Fibroblast of lung (primary cell): ENCODE results near the gene LMAN1. TPM values are rescaled to one million over a fixed set of nuclear protein-coding genes. Genes with fewer than 3 reads are reported as not detected.
A peak's percentile ranks its signal among the peaks of the same experiment; 100 is the strongest.

Experiments used
- DNase-seq, 2 donors: peaks; one replicate each; pipeline versions ENCODE4 v3.0.0 to v3.0.0-alpha.2; 2010; ENCODE audit warnings: low read depth in 2 of 2
- H2AFZ ChIP-seq: 2 replicates; pipeline ENCODE4 v1.5.1; 2012; ENCODE audit warnings: low read length, control low read depth, inconsistent platforms
- H3K27ac ChIP-seq: 2 replicates; pipeline ENCODE4 v1.5.1; 2011; ENCODE audit warnings: low read length, control low read depth; ENCODE audit not compliant: insufficient read depth
- H3K27me3 ChIP-seq: 2 replicates; pipeline ENCODE4 v1.5.1; 2011; ENCODE audit warnings: mild to moderate bottlenecking, low read length; ENCODE audit not compliant: control insufficient read depth, insufficient read depth
- H3K36me3 ChIP-seq: 2 replicates; pipeline ENCODE4 v1.5.1; 2011; ENCODE audit warnings: low read length; ENCODE audit not compliant: control insufficient read depth, insufficient read depth
- H3K4me1 ChIP-seq: 2 replicates; pipeline ENCODE4 v1.5.1; 2011; ENCODE audit warnings: low read length; ENCODE audit not compliant: control insufficient read depth, insufficient read depth; ENCODE audit errors: extremely low read depth
- H3K4me2 ChIP-seq: 2 replicates; pipeline ENCODE4 v1.5.1; 2011; ENCODE audit warnings: low read length, control low read depth; ENCODE audit not compliant: insufficient read depth; ENCODE audit errors: extremely low read depth
- H3K4me3 ChIP-seq, 4 experiments: fragments of 200-600 bp in 1 of 4; sonication (generic) in 1 of 4; replicated peaks in 1 of 4; 2 replicates each; pipeline ENCODE4 v1.5.1; 2011 to 2016; ENCODE audit warnings: low read length in 4 of 4, low read depth in 3 of 4, mild to moderate bottlenecking in 3 of 4, control low read depth in 2 of 4, inconsistent platforms in 1 of 4, mixed read lengths in 1 of 4; ENCODE audit not compliant: insufficient read depth in 1 of 4; ENCODE audit errors: control extremely low read depth in 1 of 4
- H3K79me2 ChIP-seq: 2 replicates; pipeline ENCODE4 v1.5.1; 2012; ENCODE audit warnings: mild to moderate bottlenecking, low read length, inconsistent platforms; ENCODE audit not compliant: control insufficient read depth, insufficient read depth
- H3K9ac ChIP-seq: 2 replicates; pipeline ENCODE4 v1.5.1; 2011; ENCODE audit warnings: mild to moderate bottlenecking, low read length, control low read depth; ENCODE audit not compliant: insufficient read depth
- H3K9me3 ChIP-seq: 2 replicates; pipeline ENCODE4 v1.5.1; 2012; ENCODE audit warnings: low read depth, low read length; ENCODE audit not compliant: control insufficient read depth, insufficient read depth
- H4K20me1 ChIP-seq: 2 replicates; pipeline ENCODE4 v1.5.1; 2011; ENCODE audit warnings: low read length; ENCODE audit not compliant: control insufficient read depth, insufficient read depth; ENCODE audit errors: extremely low read depth
- EZH2 ChIP-seq: IDR thresholded peaks from 2 replicates; pipeline ENCODE4 v1.5.1; 2012; ENCODE audit warnings: low read length, control low read depth, mild to moderate bottlenecking; ENCODE audit errors: missing control alignments
- polyA plus RNA-seq, 2 donors: library from polyadenylated mRNA; depleted of rRNA in 1 of 2; stranded (reverse) in 1 of 2; unstranded in 1 of 2; fragments of >200 nt; gene quantifications; 2 replicates each; pipeline ENCODE4 v1.2.1, GENCODE V29; 2011 to 2012; ENCODE audit warnings: missing spikeins in 1 of 2
- total RNA-seq: library from RNA; depleted of rRNA; stranded (reverse); fragments of >200 nt; gene quantifications from 2 replicates; pipeline ENCODE4 v1.2.1, GENCODE V29; 2014
- TF ChIP-seq, protein P1 (sequence below), 2 donors: IDR thresholded peaks in 1 of 2; conservative IDR thresholded peaks in 1 of 2; 1 replicate in 1 of 2; 2 replicates in 1 of 2; pipeline ENCODE4 v1.5.1; 2011 to 2012; ENCODE audit warnings: low read length in 2 of 2, control low read depth in 1 of 2, inconsistent platforms in 1 of 2, low read depth in 1 of 2, mild to moderate bottlenecking in 1 of 2

LMAN1 gene
- total and polyA plus RNA-seq, 2 donors (not counting 1 experiment from before 2014, with no cell fraction given) = 130 to 170 TPM

DNA sequence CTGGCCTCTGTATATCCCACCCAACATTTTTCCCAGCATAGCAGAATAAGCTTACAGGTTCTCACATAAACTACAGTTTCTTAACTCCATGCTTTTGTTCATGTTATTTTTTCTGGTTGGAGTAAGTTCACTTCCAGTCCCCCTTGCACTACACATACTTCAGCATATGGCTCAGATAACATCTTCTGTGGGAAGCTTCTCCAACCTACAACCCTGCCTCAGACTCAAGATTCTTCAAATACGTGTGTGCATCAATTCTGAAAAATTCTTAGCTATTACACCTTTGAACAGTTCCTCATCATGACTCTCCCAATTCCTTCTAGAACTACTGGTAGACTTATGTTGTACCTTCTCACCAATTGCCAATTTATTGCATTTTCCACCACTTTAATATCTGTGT is 33.1 kb downstream of the LMAN1 start:
- TF ChIP-seq, protein P1, sequence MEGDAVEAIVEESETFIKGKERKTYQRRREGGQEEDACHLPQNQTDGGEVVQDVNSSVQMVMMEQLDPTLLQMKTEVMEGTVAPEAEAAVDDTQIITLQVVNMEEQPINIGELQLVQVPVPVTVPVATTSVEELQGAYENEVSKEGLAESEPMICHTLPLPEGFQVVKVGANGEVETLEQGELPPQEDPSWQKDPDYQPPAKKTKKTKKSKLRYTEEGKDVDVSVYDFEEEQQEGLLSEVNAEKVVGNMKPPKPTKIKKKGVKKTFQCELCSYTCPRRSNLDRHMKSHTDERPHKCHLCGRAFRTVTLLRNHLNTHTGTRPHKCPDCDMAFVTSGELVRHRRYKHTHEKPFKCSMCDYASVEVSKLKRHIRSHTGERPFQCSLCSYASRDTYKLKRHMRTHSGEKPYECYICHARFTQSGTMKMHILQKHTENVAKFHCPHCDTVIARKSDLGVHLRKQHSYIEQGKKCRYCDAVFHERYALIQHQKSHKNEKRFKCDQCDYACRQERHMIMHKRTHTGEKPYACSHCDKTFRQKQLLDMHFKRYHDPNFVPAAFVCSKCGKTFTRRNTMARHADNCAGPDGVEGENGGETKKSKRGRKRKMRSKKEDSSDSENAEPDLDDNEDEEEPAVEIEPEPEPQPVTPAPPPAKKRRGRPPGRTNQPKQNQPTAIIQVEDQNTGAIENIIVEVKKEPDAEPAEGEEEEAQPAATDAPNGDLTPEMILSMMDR (conservative IDR thresholded peaks at IDR 0.05 in 1 of 2, IDR thresholded peaks at IDR 0.05 in 1 of 2; ENCODE audit: low read depth in 1 of 2, low read length in 2 of 2) = no peak
- no peak for TF ChIP-seq EZH2
- Histone ChIP-seq H3K9ac (no peak overlapping the region), H3K9me3 (no peaks in the 10 kb centered on the region), H2AFZ (no peak overlapping the region), H3K4me1 (no peaks in the 10 kb centered on the region), H3K27ac (no peak overlapping the region), H3K79me2 (no peaks in the 10 kb centered on the region), H3K4me3 (no peak overlapping the region), H3K27me3 (no peaks in the 10 kb centered on the region), H3K4me2 (no peak overlapping the region), H3K36me3 (peaks cover 2% of the 10 kb centered on the region), H4K20me1 (no peaks in the 10 kb centered on the region)
- no peak for DNase-seq

DNA sequence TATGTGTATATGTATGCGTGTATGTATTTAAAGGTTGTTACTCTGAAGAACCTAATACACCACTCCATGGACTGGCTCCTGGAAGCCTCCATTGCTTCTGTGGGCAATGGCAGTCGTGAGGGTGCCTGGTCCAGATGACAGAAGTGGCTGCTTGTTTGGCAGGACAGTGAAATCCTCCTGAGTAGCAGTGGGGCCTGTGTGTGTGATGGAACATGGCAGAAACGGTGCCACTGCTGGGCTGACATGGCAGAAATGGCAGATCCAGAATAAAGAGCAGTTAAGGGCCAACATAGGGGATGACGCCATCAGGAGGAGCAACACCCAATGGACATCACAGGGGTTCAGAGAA is 34.5 kb downstream of the LMAN1 start:
- no peak overlapping the region for H3K4me2 ChIP-seq
- peaks cover 2% of the 10 kb centered on the region for H3K36me3 ChIP-seq
- H3K9me3 ChIP-seq = no peaks in the 10 kb centered on the region
- no peak for DNase-seq
- no peak overlapping the region for H2AFZ ChIP-seq
- H3K79me2 ChIP-seq = no peaks in the 10 kb centered on the region
- H4K20me1 ChIP-seq = no peaks in the 10 kb centered on the region
- no peak overlapping the region for H3K27ac ChIP-seq
- H3K27me3 ChIP-seq = no peaks in the 10 kb centered on the region
- no peak overlapping the region for H3K9ac ChIP-seq
- H3K4me3 ChIP-seq = no peak overlapping the region
- TF ChIP-seq, protein P1 (conservative IDR thresholded peaks at IDR 0.05 in 1 of 2, IDR thresholded peaks at IDR 0.05 in 1 of 2; ENCODE audit: low read depth in 1 of 2, low read length in 2 of 2) = no peak
- TF ChIP-seq EZH2 = no peak
- H3K4me1 ChIP-seq = no peaks in the 10 kb centered on the region

DNA sequence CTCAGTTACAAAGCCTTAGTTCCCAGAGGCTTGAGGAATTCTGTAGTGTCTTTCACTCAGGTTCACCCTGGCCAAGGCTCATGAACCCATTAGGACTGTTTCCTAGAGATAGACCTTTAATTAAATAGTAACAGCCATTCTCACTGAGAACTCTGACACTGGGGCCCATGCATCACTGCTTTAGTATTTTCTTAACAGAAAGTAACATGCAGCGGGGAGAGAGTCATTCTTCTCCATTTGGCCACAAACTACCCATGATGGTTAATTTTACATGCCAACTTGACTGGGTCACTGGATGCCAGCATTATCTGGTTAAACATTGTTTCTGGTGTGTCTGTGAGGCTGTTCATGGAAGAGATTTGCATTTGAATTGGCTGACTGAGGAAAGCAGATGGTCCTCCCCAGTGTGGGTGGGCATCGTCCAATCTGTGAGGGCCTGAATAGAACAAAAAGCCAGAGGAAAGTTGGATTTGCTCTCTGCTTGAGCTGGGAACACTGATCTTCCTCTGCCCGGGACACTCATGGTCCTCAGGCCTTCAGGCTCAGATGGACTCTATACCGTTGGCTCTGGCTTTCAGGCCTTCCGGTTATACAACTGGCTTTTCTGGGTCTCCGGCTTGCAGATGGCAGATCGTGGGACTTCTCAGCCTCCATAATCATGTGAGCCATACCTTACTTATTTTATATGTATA is 35.0 kb downstream of the LMAN1 start:
- Histone ChIP-seq H2AFZ (no peak overlapping the region), H3K4me2 (no peak overlapping the region), H4K20me1 (no peaks in the 10 kb centered on the region), H3K4me1 (no peaks in the 10 kb centered on the region), H3K27me3 (peaks cover 2% of the 10 kb centered on the region), H3K27ac (no peak overlapping the region), H3K9ac (no peak overlapping the region), H3K36me3 (peaks cover 2% of the 10 kb centered on the region), H3K9me3 (no peaks in the 10 kb centered on the region), H3K4me3 (no peak overlapping the region), H3K79me2 (no peaks in the 10 kb centered on the region)
- TF ChIP-seq EZH2 = no peak
- TF ChIP-seq, protein P1 (conservative IDR thresholded peaks at IDR 0.05 in 1 of 2, IDR thresholded peaks at IDR 0.05 in 1 of 2; ENCODE audit: low read depth in 1 of 2, low read length in 2 of 2) = no peak
- DNase-seq = peak in 1 of 2 donors; percentile 80
